Stimulated activated naive CD8-positive, alpha-beta T cell treated with anti-CD3 and anti-CD28 coated beads, Interleukin-15, Interleukin-2, amounts not matched to agents 100 ng/mL and 50 ng/mL, for 24 hours (primary cell): ENCODE measurements around the gene AUTS2.

Source experiments
- H3K27ac Mint-ChIP-seq: one replicate; pipeline ENCODE4 v1.8.0; 2021; ENCODE audit warnings: mild to moderate bottlenecking, mixed read lengths
- H3K27me3 Mint-ChIP-seq: one replicate; pipeline ENCODE4 v1.8.0; 2021; ENCODE audit warnings: mixed read lengths
- H3K36me3 Mint-ChIP-seq: one replicate; pipeline ENCODE4 v1.8.0; 2021; ENCODE audit warnings: low read depth, mixed read lengths
- H3K4me1 Mint-ChIP-seq: one replicate; pipeline ENCODE4 v1.8.0; 2021; ENCODE audit warnings: low read depth, mixed read lengths
- H3K4me3 Mint-ChIP-seq: one replicate; pipeline ENCODE4 v1.8.0; 2021; ENCODE audit warnings: mild to moderate bottlenecking, mixed read lengths
- H3K9me3 Mint-ChIP-seq: one replicate; pipeline ENCODE4 v1.8.0; 2021; ENCODE audit warnings: mixed read lengths

Gene AUTS2

GRCh38 chr7:70142247-70142932, 544.1 kb downstream of the AUTS2 start:
- no peak overlapping the region for H3K4me3 Mint-ChIP-seq

GRCh38 chr7:70143075-70144044, 545.1 kb downstream of the AUTS2 start:
- H3K36me3 Mint-ChIP-seq, result no peaks in the 10 kb centered on the region
- no peaks in the 10 kb centered on the region for H3K4me1 Mint-ChIP-seq
- no peak overlapping the region for H3K4me3 Mint-ChIP-seq
- H3K27ac Mint-ChIP-seq, result no peak overlapping the region
- H3K9me3 Mint-ChIP-seq, result no peaks in the 10 kb centered on the region
- H3K27me3 Mint-ChIP-seq, result peaks cover 4% of the 10 kb centered on the region

More at GRCh38 chr7:70142247-70142932, 544.1 kb downstream of the AUTS2 start:
- Mint-ChIP-seq H3K36me3 (no peaks in the 10 kb centered on the region), H3K27ac (no peak overlapping the region), H3K9me3 (no peaks in the 10 kb centered on the region), H3K27me3 (peaks cover 4% of the 10 kb centered on the region), H3K4me1 (no peaks in the 10 kb centered on the region)

GRCh38 chr7:70148997-70149396, 550.7 kb downstream of the AUTS2 start:
- Mint-ChIP-seq H3K27me3 (peaks cover under 1% of the 10 kb centered on the region), H3K9me3 (peaks cover 7% of the 10 kb centered on the region), H3K27ac (no peak overlapping the region), H3K36me3 (no peaks in the 10 kb centered on the region), H3K4me1 (no peaks in the 10 kb centered on the region), H3K4me3 (no peak overlapping the region)

GRCh38 chr7:70152313-70152712, 554.0 kb downstream of the AUTS2 start:
- Mint-ChIP-seq H3K4me3 (no peak overlapping the region), H3K9me3 (peaks cover 7% of the 10 kb centered on the region), H3K36me3 (no peaks in the 10 kb centered on the region), H3K4me1 (no peaks in the 10 kb centered on the region), H3K27ac (no peak overlapping the region), H3K27me3 (no peaks in the 10 kb centered on the region)

GRCh38 chr7:70153933-70154332, 555.7 kb downstream of the AUTS2 start:
- Mint-ChIP-seq H3K27me3 (no peaks in the 10 kb centered on the region), H3K36me3 (no peaks in the 10 kb centered on the region), H3K27ac (no peak overlapping the region), H3K4me1 (no peaks in the 10 kb centered on the region), H3K4me3 (no peak overlapping the region), H3K9me3 (peaks cover 7% of the 10 kb centered on the region)

- H3K9me3 Mint-ChIP-seq, result peaks cover 7% of the 10 kb centered on the region
- H3K27ac Mint-ChIP-seq, result no peak overlapping the region
- H3K27me3 Mint-ChIP-seq, result no peaks in the 10 kb centered on the region
- no peaks in the 10 kb centered on the region for H3K36me3 Mint-ChIP-seq
- H3K4me3 Mint-ChIP-seq, result no peak overlapping the region
- no peaks in the 10 kb centered on the region for H3K4me1 Mint-ChIP-seq
Measured at GRCh38 chr7:70154521-70155180, 556.4 kb downstream of the AUTS2 start.

GRCh38 chr7:70156057-70156456, 557.8 kb downstream of the AUTS2 start:
- Mint-ChIP-seq H3K9me3 (peaks cover 7% of the 10 kb centered on the region), H3K4me1 (no peaks in the 10 kb centered on the region), H3K36me3 (no peaks in the 10 kb centered on the region), H3K27ac (no peak overlapping the region), H3K27me3 (no peaks in the 10 kb centered on the region), H3K4me3 (no peak overlapping the region)

GRCh38 chr7:70159121-70159520, 560.8 kb downstream of the AUTS2 start:
- no peaks in the 10 kb centered on the region for H3K36me3 Mint-ChIP-seq
- H3K9me3 Mint-ChIP-seq, result no peaks in the 10 kb centered on the region
- no peak overlapping the region for H3K27ac Mint-ChIP-seq
- no peaks in the 10 kb centered on the region for H3K4me1 Mint-ChIP-seq
- H3K4me3 Mint-ChIP-seq, result no peak overlapping the region
- H3K27me3 Mint-ChIP-seq, result no peaks in the 10 kb centered on the region

- no peak overlapping the region for H3K4me3 Mint-ChIP-seq
- H3K27ac Mint-ChIP-seq, result no peak overlapping the region
- no peaks in the 10 kb centered on the region for H3K4me1 Mint-ChIP-seq
- no peaks in the 10 kb centered on the region for H3K27me3 Mint-ChIP-seq
- peaks cover 5% of the 10 kb centered on the region for H3K36me3 Mint-ChIP-seq
- peaks cover 6% of the 10 kb centered on the region for H3K9me3 Mint-ChIP-seq
Measured at GRCh38 chr7:70165477-70166170, 567.3 kb downstream of the AUTS2 start.

- no peaks in the 10 kb centered on the region for H3K4me1 Mint-ChIP-seq
- peaks cover 12% of the 10 kb centered on the region for H3K9me3 Mint-ChIP-seq
- H3K27ac Mint-ChIP-seq, result no peak overlapping the region
- peaks cover 9% of the 10 kb centered on the region for H3K27me3 Mint-ChIP-seq
- no peak overlapping the region for H3K4me3 Mint-ChIP-seq
- H3K36me3 Mint-ChIP-seq, result peaks cover 5% of the 10 kb centered on the region
Measured at GRCh38 chr7:70171369-70171920, 573.2 kb downstream of the AUTS2 start.

GRCh38 chr7:70177166-70177565, 578.9 kb downstream of the AUTS2 start:
- Mint-ChIP-seq H3K27me3 (peaks cover 10% of the 10 kb centered on the region), H3K4me1 (peaks cover 10% of the 10 kb centered on the region), H3K27ac (no peak overlapping the region), H3K36me3 (no peaks in the 10 kb centered on the region), H3K9me3 (peaks cover 6% of the 10 kb centered on the region), H3K4me3 (no peak overlapping the region)

GRCh38 chr7:70178211-70178610, 579.9 kb downstream of the AUTS2 start:
- Mint-ChIP-seq H3K27ac (no peak overlapping the region), H3K4me3 (no peak overlapping the region), H3K4me1 (peaks cover 10% of the 10 kb centered on the region), H3K36me3 (no peaks in the 10 kb centered on the region), H3K27me3 (peaks cover 10% of the 10 kb centered on the region), H3K9me3 (peaks cover 6% of the 10 kb centered on the region)

- H3K4me1 Mint-ChIP-seq, result peaks cover 10% of the 10 kb centered on the region
- no peak overlapping the region for H3K4me3 Mint-ChIP-seq
- H3K27me3 Mint-ChIP-seq, result peaks cover 10% of the 10 kb centered on the region
- no peak overlapping the region for H3K27ac Mint-ChIP-seq
- H3K36me3 Mint-ChIP-seq, result no peaks in the 10 kb centered on the region
- H3K9me3 Mint-ChIP-seq, result peaks cover 6% of the 10 kb centered on the region
Measured at GRCh38 chr7:70178787-70179186, 580.5 kb downstream of the AUTS2 start.

- H3K36me3 Mint-ChIP-seq, result no peaks in the 10 kb centered on the region
- no peak overlapping the region for H3K27ac Mint-ChIP-seq
- H3K9me3 Mint-ChIP-seq, result no peaks in the 10 kb centered on the region
- H3K27me3 Mint-ChIP-seq, result peaks cover 4% of the 10 kb centered on the region
- peaks cover 9% of the 10 kb centered on the region for H3K4me1 Mint-ChIP-seq
- H3K4me3 Mint-ChIP-seq, result no peak overlapping the region
Measured at GRCh38 chr7:70182521-70182920, 584.2 kb downstream of the AUTS2 start.
